Colon (tissue), 2 donors: ENCODE results near the gene SYCE1.

Source experiments
- FAIRE-seq: peaks from 2 replicates; lab custom pipeline; 2012; peaks lifted over from hg19 to GRCh38; lab: Jason Lieb, UNC
- donor health status: control.
- donor health status: control.

Gene SYCE1

DNA sequence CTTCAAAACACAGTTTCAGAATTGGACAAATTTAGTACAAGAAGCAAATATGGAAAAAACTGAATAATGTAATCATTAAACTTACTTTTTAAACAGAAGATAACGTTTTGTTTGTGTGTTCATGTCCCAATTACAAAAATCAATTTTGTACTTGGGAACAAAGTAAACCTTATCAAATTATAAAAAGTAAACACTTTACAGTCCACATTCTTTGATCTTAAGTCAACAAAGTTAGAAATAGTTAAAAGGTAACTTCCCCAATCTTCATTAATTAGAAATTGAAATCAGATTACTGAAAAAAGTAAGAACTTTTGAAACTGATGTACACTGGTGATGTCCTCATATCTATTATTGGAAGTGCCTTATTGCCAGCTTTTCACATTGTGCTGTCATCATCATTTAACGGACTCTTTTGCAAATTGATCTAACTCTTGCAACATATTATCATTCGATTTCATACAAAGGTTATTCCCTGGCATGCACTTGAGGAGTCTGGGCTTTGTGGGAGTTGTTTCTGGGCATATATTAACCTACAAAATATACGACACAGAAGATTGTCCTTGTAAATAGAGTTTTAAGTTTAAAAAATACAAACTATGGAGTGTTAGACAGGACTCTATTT, 53.4 kb downstream of the SYCE1 start:
- FAIRE-seq: no peak

DNA sequence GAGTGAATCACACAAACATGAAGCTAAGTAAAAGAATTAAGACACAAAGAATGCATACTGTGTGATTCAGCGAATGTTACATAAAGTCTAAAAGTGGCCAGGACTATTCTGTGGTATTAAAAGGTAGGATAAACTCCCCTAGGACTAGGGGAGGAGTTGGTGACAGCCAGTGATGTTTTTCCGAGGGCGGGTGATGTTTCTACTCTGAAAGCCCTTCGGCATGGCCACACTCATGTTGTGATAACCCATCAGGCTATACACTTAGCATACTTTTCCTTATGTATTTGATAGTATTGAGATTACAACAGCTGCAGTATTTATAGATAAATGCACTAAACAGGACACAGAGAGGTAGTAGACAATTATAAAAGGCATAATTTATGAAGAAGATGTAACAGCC, 54.0 kb downstream of the SYCE1 start:
- FAIRE-seq: no peak

DNA sequence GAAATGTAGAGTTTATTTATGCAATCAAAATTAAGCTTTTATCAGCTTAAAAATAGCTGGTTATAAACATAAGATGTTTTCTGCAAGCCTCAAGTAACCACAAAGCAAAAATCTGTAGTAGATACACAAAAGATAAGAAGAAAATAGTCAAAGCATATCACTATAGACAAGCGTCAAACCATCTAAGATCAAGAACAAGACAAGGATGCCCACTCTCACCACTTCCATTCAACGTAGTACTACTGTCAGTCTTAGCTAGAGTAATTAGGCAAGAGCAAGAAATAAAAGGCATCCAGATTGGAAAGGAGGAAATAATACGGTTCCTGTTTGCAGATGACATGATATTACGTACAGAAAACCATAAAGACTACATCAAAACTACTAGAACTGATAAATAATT, 55.7 kb downstream of the SYCE1 start:
- no peak for FAIRE-seq
